Omental fat pad (tissue), 4 donors: ENCODE data around the gene ASIC4. TPM values are rescaled to one million over a fixed set of nuclear protein-coding genes. Genes with fewer than 3 reads are reported as not detected.

Experiments used
- ATAC-seq: fragments of 150-250 bp; one replicate; pipeline ENCODE4 v1.9.1; 2016; ENCODE audit warnings: mild to moderate bottlenecking, moderate library complexity; ENCODE audit not compliant: low FRiP score
- DNase-seq: peaks from one replicate; pipeline ENCODE4 v3.0.0-alpha.2; 2019; ENCODE audit warnings: low spot score
- total RNA-seq, 4 donors: library from RNA; depleted of rRNA; stranded (reverse); fragments of >200 nt; gene quantifications; one replicate each; pipeline ENCODE4 v1.1.0, GENCODE V29; 2016
- TF ChIP-seq, protein P1 (sequence below), 3 donors: fragments of 450-650 bp; IDR thresholded peaks; one replicate each; pipeline ENCODE4 v1.5.1; 2016 to 2017; ENCODE audit warnings: antibody characterized with exemption in 3 of 3, mild to moderate bottlenecking in 3 of 3, moderate library complexity in 2 of 3

The ASIC4 gene
- total RNA-seq, 4 donors from 2014 or later, result 0.12 to 0.19 TPM; not detected in 2

DNA sequence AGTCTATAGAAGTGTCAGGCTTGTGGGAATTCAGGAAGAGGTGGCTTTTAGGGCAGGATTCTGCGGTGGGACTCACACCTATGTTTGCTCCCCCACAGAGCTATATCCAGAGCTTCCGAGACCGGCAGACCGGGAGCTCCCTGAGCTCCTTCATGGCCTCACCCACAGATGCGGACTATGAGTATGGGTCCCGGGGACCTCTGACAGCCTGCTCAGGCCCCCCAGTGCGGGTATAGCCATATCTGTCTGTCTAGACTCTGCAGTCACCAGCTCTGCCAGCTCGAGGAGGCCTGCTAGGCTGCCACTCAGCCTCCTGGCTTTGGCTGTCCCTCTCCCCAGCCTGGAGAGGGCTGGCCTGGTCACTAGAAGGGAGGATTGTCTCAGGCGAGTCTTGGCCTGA, 35.3 kb downstream of the ASIC4 start:
- ATAC-seq (no peak), DNase-seq (no peak)
- TF ChIP-seq, protein P1, sequence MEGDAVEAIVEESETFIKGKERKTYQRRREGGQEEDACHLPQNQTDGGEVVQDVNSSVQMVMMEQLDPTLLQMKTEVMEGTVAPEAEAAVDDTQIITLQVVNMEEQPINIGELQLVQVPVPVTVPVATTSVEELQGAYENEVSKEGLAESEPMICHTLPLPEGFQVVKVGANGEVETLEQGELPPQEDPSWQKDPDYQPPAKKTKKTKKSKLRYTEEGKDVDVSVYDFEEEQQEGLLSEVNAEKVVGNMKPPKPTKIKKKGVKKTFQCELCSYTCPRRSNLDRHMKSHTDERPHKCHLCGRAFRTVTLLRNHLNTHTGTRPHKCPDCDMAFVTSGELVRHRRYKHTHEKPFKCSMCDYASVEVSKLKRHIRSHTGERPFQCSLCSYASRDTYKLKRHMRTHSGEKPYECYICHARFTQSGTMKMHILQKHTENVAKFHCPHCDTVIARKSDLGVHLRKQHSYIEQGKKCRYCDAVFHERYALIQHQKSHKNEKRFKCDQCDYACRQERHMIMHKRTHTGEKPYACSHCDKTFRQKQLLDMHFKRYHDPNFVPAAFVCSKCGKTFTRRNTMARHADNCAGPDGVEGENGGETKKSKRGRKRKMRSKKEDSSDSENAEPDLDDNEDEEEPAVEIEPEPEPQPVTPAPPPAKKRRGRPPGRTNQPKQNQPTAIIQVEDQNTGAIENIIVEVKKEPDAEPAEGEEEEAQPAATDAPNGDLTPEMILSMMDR (IDR thresholded peaks at IDR 0.05), result no peak

DNA sequence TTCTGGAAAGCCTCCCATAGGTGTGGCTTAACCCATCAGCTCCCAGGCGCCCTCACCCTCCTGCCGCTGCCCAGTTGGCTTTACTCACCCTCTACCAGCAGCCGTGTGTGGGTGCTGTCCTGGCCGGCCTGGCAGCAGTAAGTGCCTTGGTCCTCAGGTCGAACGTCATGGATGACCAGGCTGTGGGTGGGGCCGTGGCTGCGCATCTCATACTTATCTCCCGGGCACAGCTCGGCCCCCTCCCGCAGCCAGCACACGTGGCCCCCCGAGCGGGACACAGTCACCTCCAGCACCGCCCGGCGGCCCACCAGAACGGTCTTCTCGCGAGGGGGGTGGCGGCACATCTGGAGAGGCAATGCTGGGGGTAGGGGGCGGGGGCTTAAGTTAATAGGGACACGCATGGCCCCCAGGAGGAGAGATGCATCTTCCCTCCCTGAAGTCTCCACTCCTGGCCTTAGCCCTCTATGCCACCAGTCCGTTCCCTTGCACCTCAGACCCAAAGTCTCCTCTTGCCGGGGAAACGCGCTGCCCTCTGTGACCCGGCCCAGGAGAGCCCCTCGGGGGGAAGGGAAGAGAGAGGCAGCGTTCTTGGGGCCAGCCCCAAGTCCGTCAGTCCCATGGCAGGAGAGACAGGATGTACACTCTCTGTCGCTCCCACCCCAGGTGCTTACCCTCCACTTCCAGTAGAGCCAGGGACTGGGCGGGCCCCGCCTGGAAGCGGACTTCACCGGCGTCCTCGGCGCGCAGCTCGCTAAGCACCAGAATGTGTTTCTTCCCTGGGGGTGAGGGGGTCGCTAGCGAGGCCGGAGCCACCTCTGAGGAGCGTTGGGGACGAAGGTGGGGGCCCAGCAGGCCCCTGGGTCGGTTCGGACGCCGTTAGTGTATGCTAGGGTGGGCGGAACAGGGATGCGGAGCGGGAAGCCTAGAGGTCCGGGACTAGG, 37.4 kb downstream of the ASIC4 start:
- DNase-seq, result no peak
- TF ChIP-seq, protein P1 (IDR thresholded peaks at IDR 0.05), result no peak
- peak; percentile 82 for ATAC-seq

DNA sequence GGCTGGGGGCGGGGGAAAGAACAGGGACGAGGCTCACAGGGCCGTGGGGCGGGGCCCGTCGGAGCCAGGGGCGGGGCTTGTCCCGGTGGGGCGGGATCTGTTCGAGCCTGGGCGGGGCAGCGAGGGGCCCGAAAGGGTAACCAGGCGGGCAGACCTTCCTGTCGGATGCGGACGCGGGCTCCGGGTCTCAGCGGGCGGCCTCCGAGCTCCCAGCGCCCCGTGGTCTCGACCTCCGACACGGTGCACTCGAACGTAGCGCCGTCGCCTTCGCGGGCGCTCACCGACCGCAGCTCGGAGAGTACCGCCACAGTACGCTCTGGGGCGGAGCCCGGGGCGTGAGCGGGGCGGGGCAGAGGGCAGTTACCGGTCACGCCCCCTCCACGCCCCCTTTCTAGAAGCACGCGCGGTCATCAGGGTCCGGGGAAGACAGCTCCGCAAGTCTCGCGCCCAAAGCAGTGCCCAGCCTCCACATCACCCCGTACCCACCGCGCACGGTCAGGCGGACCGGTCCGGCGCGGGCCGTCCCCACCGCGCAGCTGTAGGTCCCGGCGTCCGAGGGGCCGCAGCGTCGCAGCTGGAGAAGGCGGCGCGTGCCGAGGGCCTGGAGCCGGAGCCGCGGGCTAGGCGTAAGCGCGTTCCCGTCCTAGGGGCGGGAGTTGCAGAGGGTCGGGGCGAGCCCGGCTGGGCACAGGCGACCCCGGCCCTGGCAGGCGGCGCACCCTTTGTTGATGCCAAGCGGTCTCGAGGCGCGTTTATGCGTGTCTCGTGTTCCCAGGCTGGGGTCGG, 38.3 kb downstream of the ASIC4 start:
- TF ChIP-seq, protein P1 (IDR thresholded peaks at IDR 0.05), result no peak
- peak; percentile 77 for DNase-seq
- peak; percentile 89 for ATAC-seq

DNA sequence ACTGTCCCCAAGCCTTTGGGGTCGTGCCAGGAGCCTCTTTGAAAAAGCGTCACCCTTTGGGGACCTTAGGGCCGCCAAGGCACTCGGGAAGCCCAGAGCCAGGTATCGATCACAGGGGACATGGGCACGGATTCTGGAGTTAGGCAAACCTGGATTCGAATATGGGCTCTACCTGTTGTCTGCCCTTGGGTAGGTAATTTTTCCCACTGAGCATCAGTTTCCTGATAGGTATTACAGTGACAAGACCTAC, 38.8 kb downstream of the ASIC4 start:
- TF ChIP-seq, protein P1 (IDR thresholded peaks at IDR 0.05), result no peak
- no peak for DNase-seq
- no peak for ATAC-seq

DNA sequence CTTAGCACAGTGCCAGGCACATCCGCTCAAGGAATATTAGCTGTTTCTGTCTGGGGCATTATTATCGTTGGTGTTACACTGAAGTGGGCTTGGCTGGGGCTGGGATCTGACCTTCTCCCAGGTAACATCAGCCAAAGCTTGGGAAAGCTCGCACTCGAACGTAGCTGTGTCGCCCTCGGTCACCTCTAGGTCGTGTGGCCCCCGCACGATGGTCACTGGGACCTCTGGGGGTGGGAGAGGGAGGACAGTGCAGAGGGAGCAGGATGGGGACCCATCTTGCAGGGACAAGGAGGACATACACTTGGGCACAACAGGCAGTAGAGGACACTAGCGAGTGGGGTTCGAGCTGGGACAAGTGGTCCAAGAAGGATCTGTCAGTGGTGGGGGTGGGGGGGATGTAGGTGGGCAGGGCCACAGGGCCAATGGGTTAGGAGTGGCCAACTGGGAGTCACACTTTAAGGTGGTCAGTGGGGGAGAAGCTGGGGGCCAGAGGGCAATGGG, 39.2 kb downstream of the ASIC4 start:
- TF ChIP-seq, protein P1 (IDR thresholded peaks at IDR 0.05), result no peak
- ATAC-seq (no peak), DNase-seq (no peak)

DNA sequence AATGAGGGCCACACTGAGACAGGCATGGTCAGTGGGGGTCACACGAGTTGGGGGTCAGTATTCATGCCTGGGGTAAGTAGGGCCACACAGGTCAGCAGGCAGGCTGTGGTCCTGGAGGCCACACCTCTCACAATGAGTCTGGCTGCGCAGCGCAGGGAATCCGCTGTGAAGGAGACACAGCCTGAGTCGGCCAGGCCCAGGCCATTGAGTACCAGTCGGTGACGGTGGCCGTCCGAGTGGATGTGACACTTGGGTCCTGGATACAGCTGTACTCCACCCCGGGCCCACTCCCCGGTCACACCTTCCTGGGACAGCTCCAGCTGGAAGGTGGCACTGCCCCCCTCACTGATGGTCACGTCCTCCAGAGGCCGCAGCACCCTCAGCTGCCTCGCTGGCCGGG, 40.1 kb downstream of the ASIC4 start:
- no peak for ATAC-seq
- TF ChIP-seq, protein P1 (IDR thresholded peaks at IDR 0.05), result no peak
- no peak for DNase-seq
